Keratinocyte (primary cell): ENCODE measurements around the gene MINK1. TPM values are rescaled to one million over a fixed set of nuclear protein-coding genes. Genes with fewer than 3 reads are reported as not detected.

Experiments used
- DNase-seq: peaks from one replicate; pipeline ENCODE4 v3.0.0-alpha.2; 2011; ENCODE audit warnings: low read depth, missing footprints, low spot score
- FAIRE-seq: peaks from 2 replicates; lab custom pipeline; 2011; peaks lifted over from hg19 to GRCh38; lab: Jason Lieb, UNC
- H2AFZ ChIP-seq: 2 replicates; pipeline ENCODE4 v1.6.0; 2012; ENCODE audit warnings: low read length, control low read depth, inconsistent platforms; ENCODE audit not compliant: control insufficient read depth
- H3K27ac ChIP-seq: 2 replicates; pipeline ENCODE4 v1.5.1; 2011; ENCODE audit warnings: low read length; ENCODE audit not compliant: control insufficient read depth, insufficient read depth
- H3K27me3 ChIP-seq: 3 replicates; pipeline ENCODE4 v1.6.0; 2011; ENCODE audit warnings: low read length; ENCODE audit not compliant: control insufficient read depth, insufficient read depth; ENCODE audit errors: extremely low read depth
- H3K36me3 ChIP-seq, 2 experiments: 2 replicates in 1 of 2; 3 replicates in 1 of 2; pipeline ENCODE4 v1.5.1; 2011; ENCODE audit warnings: low read length in 2 of 2, mild to moderate bottlenecking in 1 of 2; ENCODE audit not compliant: control insufficient read depth in 2 of 2, insufficient read depth in 2 of 2; ENCODE audit errors: extremely low read depth in 1 of 2
- H3K4me1 ChIP-seq: 3 replicates; pipeline ENCODE4 v1.5.1; 2011; ENCODE audit warnings: low read length; ENCODE audit not compliant: control insufficient read depth, insufficient read depth; ENCODE audit errors: extremely low read depth
- H3K4me2 ChIP-seq: 3 replicates; pipeline ENCODE4 v1.6.0; 2011; ENCODE audit warnings: low read depth, low read length; ENCODE audit not compliant: control insufficient read depth, insufficient read depth; ENCODE audit errors: extremely low read depth
- H3K4me3 ChIP-seq, 3 experiments: fragments of 200-600 bp in 1 of 3; sonication (generic) in 1 of 3; 2 replicates in 2 of 3; 3 replicates in 1 of 3; pipeline ENCODE4 v1.5.1; 2011 to 2016; ENCODE audit warnings: low read length in 3 of 3, mild to moderate bottlenecking in 3 of 3, control low read depth in 2 of 3, inconsistent platforms in 1 of 3, low read depth in 1 of 3, mixed read lengths in 1 of 3, mixed run types in 1 of 3, moderate library complexity in 1 of 3; ENCODE audit not compliant: control insufficient read depth in 2 of 3, insufficient read depth in 2 of 3; ENCODE audit errors: extremely low read depth in 1 of 3
- H3K79me2 ChIP-seq: 2 replicates; pipeline ENCODE4 v1.6.0; 2012; ENCODE audit warnings: low read length; ENCODE audit not compliant: control insufficient read depth, insufficient read depth
- H3K9ac ChIP-seq: 3 replicates; pipeline ENCODE4 v1.6.0; 2011; ENCODE audit warnings: low read length; ENCODE audit not compliant: control insufficient read depth, insufficient read depth; ENCODE audit errors: extremely low read depth
- H3K9me1 ChIP-seq: 3 replicates; pipeline ENCODE4 v1.6.0; 2011; ENCODE audit warnings: low read length; ENCODE audit not compliant: control insufficient read depth, insufficient read depth; ENCODE audit errors: extremely low read depth
- H3K9me3 ChIP-seq: 2 replicates; pipeline ENCODE4 v1.5.1; 2012; ENCODE audit warnings: low read depth, low read length; ENCODE audit not compliant: control insufficient read depth
- H4K20me1 ChIP-seq: 3 replicates; pipeline ENCODE4 v1.6.0; 2011; ENCODE audit warnings: low read length; ENCODE audit not compliant: control insufficient read depth, insufficient read depth; ENCODE audit errors: extremely low read depth
- EZH2 ChIP-seq: IDR thresholded peaks from one replicate; pipeline ENCODE4 v1.6.1; 2012; ENCODE audit warnings: inconsistent platforms, mild to moderate bottlenecking, low read length, moderate library complexity
- dilution Hi-C: fragments of 300-500 bp; cut with MboI; formaldehyde crosslinking; loops from one replicate; pipeline ENCODE4 v1.7.0; 2020; ENCODE audit warnings: low sequenced_read_pairs; ENCODE audit not compliant: extremely low pct_ligation_motif_present
- polyA plus RNA-seq, 5 experiments: library from polyadenylated mRNA; depleted of rRNA in 3 of 5; stranded (reverse) in 3 of 5; stranded (forward) in 1 of 5; unstranded in 1 of 5; fragments of >200 nt; gene quantifications; 1 replicate in 1 of 5; 2 replicates in 3 of 5; 3 replicates in 1 of 5; pipeline versions ENCODE4 v1.2.1 to v1.2.3, GENCODE V29; 2011 to 2012; ENCODE audit warnings: missing spikeins in 2 of 5, low read depth in 1 of 5, low replicate concordance in 1 of 5
- TF ChIP-seq, protein P1 (sequence below), 3 experiments: IDR thresholded peaks in 1 of 3; conservative IDR thresholded peaks in 1 of 3; optimal IDR thresholded peaks in 1 of 3; 2 replicates in 2 of 3; 3 replicates in 1 of 3; pipeline versions ENCODE3 to v1.5.1; 2011; ENCODE audit warnings: low read length in 3 of 3, mild to moderate bottlenecking in 3 of 3, moderate library complexity in 2 of 3, control low read depth in 1 of 3, inconsistent platforms in 1 of 3; ENCODE audit not compliant: insufficient read depth in 2 of 3; ENCODE audit errors: extremely low read depth in 1 of 3

The MINK1 gene
- polyA plus RNA-seq, 1 donor (not counting 4 experiments of a cell fraction or from before 2014, with no cell fraction given): 82.8 TPM

DNA sequence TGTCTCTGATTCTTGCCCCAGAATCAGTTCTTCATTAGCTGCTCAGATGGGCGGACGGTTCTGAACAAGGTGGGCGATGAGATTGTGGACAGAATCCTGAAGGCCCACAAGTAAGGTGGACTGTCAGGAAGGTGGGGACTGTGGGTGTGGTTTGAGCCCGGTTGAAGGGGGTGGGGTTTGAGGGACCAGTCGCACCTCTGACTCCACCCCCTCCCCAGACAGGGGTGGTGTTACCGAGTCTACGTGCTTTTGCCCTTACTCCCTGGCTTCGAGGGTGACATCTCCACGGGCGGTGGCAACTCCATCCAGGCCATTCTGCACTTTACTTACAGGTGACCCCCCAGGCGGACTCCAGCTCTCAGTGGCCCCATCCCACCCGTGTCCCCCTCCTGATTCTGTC lies 14.9 kb upstream of the MINK1 start:
- dilution Hi-C loops: no loop called here
- H3K27me3 ChIP-seq: no peaks in the 10 kb centered on the region
- no peaks in the 10 kb centered on the region for H3K9me3 ChIP-seq
- DNase-seq: no peak
- no peak overlapping the region for H2AFZ ChIP-seq
- H3K4me2 ChIP-seq: no peak overlapping the region
- H3K79me2 ChIP-seq: no peaks in the 10 kb centered on the region
- no peaks in the 10 kb centered on the region for H4K20me1 ChIP-seq
- H3K27ac ChIP-seq: no peak overlapping the region
- H3K9me1 ChIP-seq: no peaks in the 10 kb centered on the region
- no peaks in the 10 kb centered on the region for H3K4me1 ChIP-seq
- H3K36me3 ChIP-seq: peaks cover 25 to 29% of the 10 kb centered on the region in 2 experiments
- H3K9ac ChIP-seq: no peak overlapping the region
- FAIRE-seq: no peak
- no peak for TF ChIP-seq EZH2
- TF ChIP-seq, protein P1, sequence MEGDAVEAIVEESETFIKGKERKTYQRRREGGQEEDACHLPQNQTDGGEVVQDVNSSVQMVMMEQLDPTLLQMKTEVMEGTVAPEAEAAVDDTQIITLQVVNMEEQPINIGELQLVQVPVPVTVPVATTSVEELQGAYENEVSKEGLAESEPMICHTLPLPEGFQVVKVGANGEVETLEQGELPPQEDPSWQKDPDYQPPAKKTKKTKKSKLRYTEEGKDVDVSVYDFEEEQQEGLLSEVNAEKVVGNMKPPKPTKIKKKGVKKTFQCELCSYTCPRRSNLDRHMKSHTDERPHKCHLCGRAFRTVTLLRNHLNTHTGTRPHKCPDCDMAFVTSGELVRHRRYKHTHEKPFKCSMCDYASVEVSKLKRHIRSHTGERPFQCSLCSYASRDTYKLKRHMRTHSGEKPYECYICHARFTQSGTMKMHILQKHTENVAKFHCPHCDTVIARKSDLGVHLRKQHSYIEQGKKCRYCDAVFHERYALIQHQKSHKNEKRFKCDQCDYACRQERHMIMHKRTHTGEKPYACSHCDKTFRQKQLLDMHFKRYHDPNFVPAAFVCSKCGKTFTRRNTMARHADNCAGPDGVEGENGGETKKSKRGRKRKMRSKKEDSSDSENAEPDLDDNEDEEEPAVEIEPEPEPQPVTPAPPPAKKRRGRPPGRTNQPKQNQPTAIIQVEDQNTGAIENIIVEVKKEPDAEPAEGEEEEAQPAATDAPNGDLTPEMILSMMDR (optimal IDR thresholded peaks at IDR 0.05 in 1 of 3, IDR thresholded peaks at IDR 0.05 in 1 of 3, conservative IDR thresholded peaks at IDR 0.05 in 1 of 3; ENCODE audit: extremely low read depth in 1 of 3, insufficient read depth in 2 of 3, low read length in 3 of 3): no peak
- no peak overlapping the region for H3K4me3 ChIP-seq

- no peak overlapping the region for H3K4me3 ChIP-seq
- FAIRE-seq: no peak
- H4K20me1 ChIP-seq: no peaks in the 10 kb centered on the region
- no peak overlapping the region for H3K9ac ChIP-seq
- dilution Hi-C loops: no loop called here
- TF ChIP-seq, protein P1 (optimal IDR thresholded peaks at IDR 0.05 in 1 of 3, IDR thresholded peaks at IDR 0.05 in 1 of 3, conservative IDR thresholded peaks at IDR 0.05 in 1 of 3; ENCODE audit: extremely low read depth in 1 of 3, insufficient read depth in 2 of 3, low read length in 3 of 3): no peak
- no peak for TF ChIP-seq EZH2
- H2AFZ ChIP-seq: no peak overlapping the region
- H3K36me3 ChIP-seq: peaks cover 17 to 19% of the 10 kb centered on the region in 2 experiments
- no peak overlapping the region for H3K4me2 ChIP-seq
- H3K27me3 ChIP-seq: no peaks in the 10 kb centered on the region
- no peaks in the 10 kb centered on the region for H3K4me1 ChIP-seq
- no peaks in the 10 kb centered on the region for H3K79me2 ChIP-seq
- no peaks in the 10 kb centered on the region for H3K9me3 ChIP-seq
- H3K27ac ChIP-seq: no peak overlapping the region
- H3K9me1 ChIP-seq: no peaks in the 10 kb centered on the region
- no peak for DNase-seq
These were observed 10.3 kb upstream of the MINK1 start for GRCh38 chr17:4822835-4823234.
